Measurements from ENCODE around the gene AIFM3. TPM values are rescaled to one million over a fixed set of nuclear protein-coding genes. Genes with fewer than 3 reads are reported as not detected.

Gene AIFM3
- total RNA-seq, 1 donor from 2014 or later = 2.6 TPM

- no peaks in the 10 kb centered on the region for H3K9me3 Mint-ChIP-seq
Observed at GRCh38 chr22:20975541-20976290, 8.7 kb downstream of the AIFM3 start.

GRCh38 chr22:20976291-20976877, 9.3 kb downstream of the AIFM3 start:
- no peaks in the 10 kb centered on the region for H3K36me3 Mint-ChIP-seq

More at GRCh38 chr22:20975541-20976290, 8.7 kb downstream of the AIFM3 start:
- peaks cover 3% of the 10 kb centered on the region for H3K27me3 Mint-ChIP-seq
- TF ChIP-seq, protein P1, sequence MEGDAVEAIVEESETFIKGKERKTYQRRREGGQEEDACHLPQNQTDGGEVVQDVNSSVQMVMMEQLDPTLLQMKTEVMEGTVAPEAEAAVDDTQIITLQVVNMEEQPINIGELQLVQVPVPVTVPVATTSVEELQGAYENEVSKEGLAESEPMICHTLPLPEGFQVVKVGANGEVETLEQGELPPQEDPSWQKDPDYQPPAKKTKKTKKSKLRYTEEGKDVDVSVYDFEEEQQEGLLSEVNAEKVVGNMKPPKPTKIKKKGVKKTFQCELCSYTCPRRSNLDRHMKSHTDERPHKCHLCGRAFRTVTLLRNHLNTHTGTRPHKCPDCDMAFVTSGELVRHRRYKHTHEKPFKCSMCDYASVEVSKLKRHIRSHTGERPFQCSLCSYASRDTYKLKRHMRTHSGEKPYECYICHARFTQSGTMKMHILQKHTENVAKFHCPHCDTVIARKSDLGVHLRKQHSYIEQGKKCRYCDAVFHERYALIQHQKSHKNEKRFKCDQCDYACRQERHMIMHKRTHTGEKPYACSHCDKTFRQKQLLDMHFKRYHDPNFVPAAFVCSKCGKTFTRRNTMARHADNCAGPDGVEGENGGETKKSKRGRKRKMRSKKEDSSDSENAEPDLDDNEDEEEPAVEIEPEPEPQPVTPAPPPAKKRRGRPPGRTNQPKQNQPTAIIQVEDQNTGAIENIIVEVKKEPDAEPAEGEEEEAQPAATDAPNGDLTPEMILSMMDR (conservative IDR thresholded peaks at IDR 0.05) = no peak
- peaks cover 15% of the 10 kb centered on the region for H3K4me1 Mint-ChIP-seq (ENCODE audit: unreplicated experiment)
- no peak for DNase-seq (ENCODE audit: extremely low spot score, unreplicated experiment)
- H3K4me3 Mint-ChIP-seq = no peak overlapping the region
- H3K27ac Mint-ChIP-seq = no peak overlapping the region
- H3K36me3 Mint-ChIP-seq = no peaks in the 10 kb centered on the region

DNA sequence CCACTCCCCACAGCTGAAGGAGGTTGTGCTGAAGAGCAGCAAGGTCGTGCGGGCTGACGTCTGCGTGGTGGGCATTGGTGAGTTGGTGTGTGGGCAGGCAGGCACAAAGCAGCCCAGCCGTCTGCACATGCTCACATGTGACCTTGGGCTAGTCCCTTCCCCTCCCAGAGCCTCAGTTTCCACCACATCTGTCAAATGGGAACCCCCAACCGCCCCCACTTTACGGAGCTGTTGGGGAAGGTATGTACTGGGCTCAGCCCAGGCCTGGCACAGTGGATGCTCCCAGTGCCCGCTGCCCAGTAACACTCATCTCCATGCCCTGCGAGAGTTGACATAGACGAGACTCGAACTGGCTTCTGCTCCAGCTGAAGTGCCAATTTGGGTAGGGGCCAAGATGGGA, 10.0 kb downstream of the AIFM3 start:
- no peaks in the 10 kb centered on the region for H3K9me3 Mint-ChIP-seq
- TF ChIP-seq, protein P1 (conservative IDR thresholded peaks at IDR 0.05) = no peak
- H3K4me1 Mint-ChIP-seq (ENCODE audit: unreplicated experiment) = peaks cover 13% of the 10 kb centered on the region
- H3K4me3 Mint-ChIP-seq = no peak overlapping the region
- peaks cover 3% of the 10 kb centered on the region for H3K27me3 Mint-ChIP-seq
- no peak for DNase-seq (ENCODE audit: extremely low spot score, unreplicated experiment)
- H3K27ac Mint-ChIP-seq = no peak overlapping the region
- H3K36me3 Mint-ChIP-seq = no peaks in the 10 kb centered on the region

More at GRCh38 chr22:20976291-20976877, 9.3 kb downstream of the AIFM3 start:
- Mint-ChIP-seq H3K9me3 (no peaks in the 10 kb centered on the region), H3K27ac (no peak overlapping the region), H3K27me3 (peaks cover 3% of the 10 kb centered on the region), H3K4me1 (ENCODE audit: unreplicated experiment) (peaks cover 13% of the 10 kb centered on the region), H3K4me3 (no peak overlapping the region)
- TF ChIP-seq, protein P1 (conservative IDR thresholded peaks at IDR 0.05) = no peak
- DNase-seq (ENCODE audit: extremely low spot score, unreplicated experiment) = no peak

- H3K36me3 Mint-ChIP-seq = no peaks in the 10 kb centered on the region
- H3K4me3 Mint-ChIP-seq = no peak overlapping the region
- no peak overlapping the region for H3K27ac Mint-ChIP-seq
- H3K4me1 Mint-ChIP-seq (ENCODE audit: unreplicated experiment) = peaks cover 13% of the 10 kb centered on the region
- H3K9me3 Mint-ChIP-seq = no peaks in the 10 kb centered on the region
- no peak for DNase-seq (ENCODE audit: extremely low spot score, unreplicated experiment)
- TF ChIP-seq, protein P1 (conservative IDR thresholded peaks at IDR 0.05) = no peak
- H3K27me3 Mint-ChIP-seq = peaks cover 3% of the 10 kb centered on the region
Observed at GRCh38 chr22:20977516-20978170, 10.6 kb downstream of the AIFM3 start.

- H3K36me3 Mint-ChIP-seq = no peaks in the 10 kb centered on the region
- H3K4me1 Mint-ChIP-seq (ENCODE audit: unreplicated experiment) = peaks cover 13% of the 10 kb centered on the region
- H3K9me3 Mint-ChIP-seq = no peaks in the 10 kb centered on the region
- peaks cover 3% of the 10 kb centered on the region for H3K27me3 Mint-ChIP-seq
- no peak overlapping the region for H3K27ac Mint-ChIP-seq
- no peak for DNase-seq (ENCODE audit: extremely low spot score, unreplicated experiment)
- no peak overlapping the region for H3K4me3 Mint-ChIP-seq
- TF ChIP-seq, protein P1 (conservative IDR thresholded peaks at IDR 0.05) = no peak
Observed at GRCh38 chr22:20978419-20978818, 11.4 kb downstream of the AIFM3 start.

All from type B pancreatic cell (in vitro differentiated cells).